Measurements from ENCODE around the gene PABPC3. TPM values are rescaled to one million over a fixed set of nuclear protein-coding genes. Genes with fewer than 3 reads are reported as not detected.

PABPC3 gene
- total and polyA plus RNA-seq, 10 donors: 0.03 to 0.38 (median 0.26) TPM

DNA sequence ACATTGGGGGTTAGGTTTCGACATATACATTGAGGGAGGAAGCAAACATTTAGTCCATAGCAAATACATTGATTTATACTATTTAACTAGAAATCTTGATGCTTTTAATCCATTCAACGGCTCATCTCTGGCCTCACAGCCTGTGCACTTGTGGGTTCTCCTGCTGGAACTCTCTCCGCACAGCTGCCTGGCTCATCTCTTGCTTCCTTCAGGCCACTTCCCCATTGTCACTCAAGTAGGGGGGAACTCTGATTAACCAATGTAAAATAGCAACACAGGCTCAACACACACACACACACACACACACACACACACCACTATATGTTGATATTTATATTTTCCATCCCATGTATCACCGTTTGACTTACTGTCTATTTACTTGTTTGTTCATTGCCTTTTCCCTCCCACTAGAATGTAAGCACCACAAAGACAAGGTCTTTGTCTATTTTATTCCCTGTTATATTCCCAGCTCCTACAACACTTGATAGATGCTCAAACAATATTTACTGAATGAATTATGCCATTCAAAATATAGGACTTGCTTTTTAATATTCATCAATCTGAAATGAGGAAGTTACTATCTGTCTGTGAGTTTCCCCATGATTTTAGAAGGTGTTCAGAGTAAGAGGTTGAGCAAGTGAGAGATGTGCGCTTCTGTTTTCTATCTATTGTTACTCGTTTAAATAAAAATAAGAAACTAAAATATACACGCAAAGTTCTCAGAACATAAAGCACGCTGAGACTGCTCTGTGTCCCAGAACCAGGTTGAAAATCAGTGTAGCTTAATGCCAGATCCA, 29.8 kb upstream of the PABPC3 start:
- no peaks in the 10 kb centered on the region for H3K36me3 ChIP-seq
- H3K27ac ChIP-seq: no peak overlapping the region
- no peak overlapping the region for H3K4me3 ChIP-seq
- 60 to 73% (median 65%) methylated on average over 8 of the region's 8 CpGs for WGBS, 5 donors
- H3K9me3 ChIP-seq: no peaks in the 10 kb centered on the region
- H3K4me1 ChIP-seq: no peaks in the 10 kb centered on the region
- H3K27me3 ChIP-seq (replicated peaks in 1 of 7): peaks cover 0 to 48% (median 2%) of the 10 kb centered on the region in 7 donors
- TF ChIP-seq, protein P1, sequence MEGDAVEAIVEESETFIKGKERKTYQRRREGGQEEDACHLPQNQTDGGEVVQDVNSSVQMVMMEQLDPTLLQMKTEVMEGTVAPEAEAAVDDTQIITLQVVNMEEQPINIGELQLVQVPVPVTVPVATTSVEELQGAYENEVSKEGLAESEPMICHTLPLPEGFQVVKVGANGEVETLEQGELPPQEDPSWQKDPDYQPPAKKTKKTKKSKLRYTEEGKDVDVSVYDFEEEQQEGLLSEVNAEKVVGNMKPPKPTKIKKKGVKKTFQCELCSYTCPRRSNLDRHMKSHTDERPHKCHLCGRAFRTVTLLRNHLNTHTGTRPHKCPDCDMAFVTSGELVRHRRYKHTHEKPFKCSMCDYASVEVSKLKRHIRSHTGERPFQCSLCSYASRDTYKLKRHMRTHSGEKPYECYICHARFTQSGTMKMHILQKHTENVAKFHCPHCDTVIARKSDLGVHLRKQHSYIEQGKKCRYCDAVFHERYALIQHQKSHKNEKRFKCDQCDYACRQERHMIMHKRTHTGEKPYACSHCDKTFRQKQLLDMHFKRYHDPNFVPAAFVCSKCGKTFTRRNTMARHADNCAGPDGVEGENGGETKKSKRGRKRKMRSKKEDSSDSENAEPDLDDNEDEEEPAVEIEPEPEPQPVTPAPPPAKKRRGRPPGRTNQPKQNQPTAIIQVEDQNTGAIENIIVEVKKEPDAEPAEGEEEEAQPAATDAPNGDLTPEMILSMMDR (IDR thresholded peaks at IDR 0.05 in 8 of 11, conservative IDR thresholded peaks at IDR 0.05 in 3 of 11): no peak
- TF ChIP-seq POLR2AphosphoS5 (IDR thresholded peaks at IDR 0.05): no peak
- TF ChIP-seq POLR2A (IDR thresholded peaks at IDR 0.05): no peak
- DNase-seq: no peak
- intact Hi-C loops (cut with DNase I; ENCODE audit: low total_unique reads): no loop called here

DNA sequence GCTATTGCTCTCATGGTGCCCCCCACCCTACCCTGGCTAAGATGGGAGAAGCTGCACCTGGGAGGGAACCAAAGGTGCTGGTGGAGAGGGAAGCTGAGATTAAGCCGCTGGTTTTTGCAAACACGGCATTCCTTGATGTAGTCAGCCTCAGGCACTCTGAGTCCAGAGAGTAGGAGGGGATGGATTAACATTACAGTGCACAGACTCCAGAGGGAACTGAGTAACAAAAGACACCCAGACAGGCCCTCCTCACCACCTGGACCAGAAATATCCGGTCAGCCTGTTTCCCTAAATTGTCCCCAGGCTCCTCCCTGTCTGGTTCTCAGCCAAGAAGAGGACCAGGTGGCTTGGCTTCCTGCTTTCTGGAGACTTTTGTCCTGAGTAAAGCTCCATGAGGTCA, 28.9 kb upstream of the PABPC3 start:
- no peak for TF ChIP-seq POLR2AphosphoS5 (IDR thresholded peaks at IDR 0.05)
- TF ChIP-seq, protein P1 (IDR thresholded peaks at IDR 0.05 in 8 of 11, conservative IDR thresholded peaks at IDR 0.05 in 3 of 11): no peak
- TF ChIP-seq POLR2A (IDR thresholded peaks at IDR 0.05): no peak
- Histone ChIP-seq H3K9me3 (no peaks in the 10 kb centered on the region), H3K27me3 (replicated peaks in 1 of 7) (peaks cover 0 to 56% (median 2%) of the 10 kb centered on the region in 7 donors), H3K4me3 (no peak overlapping the region), H3K27ac (no peak overlapping the region), H3K4me1 (no peaks in the 10 kb centered on the region), H3K36me3 (no peaks in the 10 kb centered on the region)
- 56 to 80% (median 62%) methylated on average over 3 of the region's 3 CpGs for WGBS, 5 donors
- DNase-seq: no peak
- intact Hi-C loops (cut with DNase I; ENCODE audit: low total_unique reads): no loop called here

DNA sequence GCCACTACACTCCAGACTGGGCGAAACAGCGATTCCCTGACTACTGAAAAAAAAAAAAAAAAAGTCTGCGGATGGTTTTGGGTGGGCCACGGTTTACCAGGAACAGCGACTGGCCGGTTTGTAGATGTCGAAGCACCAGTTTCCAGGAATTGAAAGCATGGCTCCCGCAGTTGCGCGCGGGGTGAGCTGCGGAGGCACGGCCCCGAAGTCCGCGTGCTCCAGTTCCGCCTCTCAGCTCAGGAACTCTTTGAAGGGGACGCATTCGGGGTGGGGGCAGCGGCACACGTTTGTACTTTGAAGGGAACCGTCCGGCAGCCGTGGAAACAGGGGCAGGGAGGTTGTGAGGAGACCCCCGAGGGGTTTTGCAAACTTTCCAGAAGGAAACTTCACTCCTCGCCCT, 27.1 kb upstream of the PABPC3 start:
- Histone ChIP-seq H3K4me1 (no peaks in the 10 kb centered on the region), H3K9me3 (no peaks in the 10 kb centered on the region), H3K27me3 (replicated peaks in 1 of 7) (peaks cover 0 to 57% (median 2%) of the 10 kb centered on the region in 7 donors), H3K4me3 (no peak overlapping the region), H3K27ac (no peak overlapping the region), H3K36me3 (no peaks in the 10 kb centered on the region)
- WGBS, 5 donors: 87 to 93% (median 90%) methylated on average over 23 to 26 of the region's 26 CpGs
- TF ChIP-seq, protein P1 (IDR thresholded peaks at IDR 0.05 in 8 of 11, conservative IDR thresholded peaks at IDR 0.05 in 3 of 11): no peak
- TF ChIP-seq POLR2A (IDR thresholded peaks at IDR 0.05) (no peak), POLR2AphosphoS5 (IDR thresholded peaks at IDR 0.05) (no peak)
- intact Hi-C loops (cut with DNase I; ENCODE audit: low total_unique reads): no loop called here
- DNase-seq: peak; percentile 69

DNA sequence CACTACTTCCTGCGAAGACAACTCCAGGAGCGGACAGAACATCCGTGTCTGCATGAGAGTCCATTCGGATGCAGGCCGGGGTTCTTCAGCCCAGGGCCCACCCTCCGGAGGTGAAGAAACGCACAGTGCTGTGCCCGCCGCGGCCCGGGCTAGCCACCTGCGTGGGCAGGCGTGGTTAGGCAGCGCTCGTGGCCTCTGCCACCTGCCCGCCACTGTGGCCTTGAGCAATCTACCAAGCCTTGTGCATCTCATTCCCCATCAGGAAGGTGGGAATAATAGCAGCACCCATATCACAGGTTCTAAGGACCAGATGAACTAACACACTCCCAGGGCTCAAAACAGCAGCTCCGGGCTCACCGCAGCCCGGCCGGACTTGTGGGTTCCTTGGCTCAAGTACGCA, 26.7 kb upstream of the PABPC3 start:
- DNase-seq: no peak
- H3K36me3 ChIP-seq: no peaks in the 10 kb centered on the region
- no peak overlapping the region for H3K4me3 ChIP-seq
- TF ChIP-seq POLR2AphosphoS5 (IDR thresholded peaks at IDR 0.05) (no peak), POLR2A (IDR thresholded peaks at IDR 0.05) (no peak)
- TF ChIP-seq, protein P1 (IDR thresholded peaks at IDR 0.05 in 8 of 11, conservative IDR thresholded peaks at IDR 0.05 in 3 of 11): no peak
- no peak overlapping the region for H3K27ac ChIP-seq
- H3K4me1 ChIP-seq: no peaks in the 10 kb centered on the region
- intact Hi-C loops (cut with DNase I; ENCODE audit: low total_unique reads): no loop called here
- 85 to 95% (median 90%) methylated on average over 10 to 21 of the region's 21 CpGs for WGBS, 5 donors
- H3K27me3 ChIP-seq (replicated peaks in 1 of 7): peaks cover 0 to 57% (median 2%) of the 10 kb centered on the region in 7 donors
- H3K9me3 ChIP-seq: no peaks in the 10 kb centered on the region

Measured in spleen (tissue), 11 donors.